HEK293 (cell line): ENCODE results near the gene BOC.

Experiments used
- BCL6B ChIP-seq: fragments of 450-650 bp; formaldehyde crosslinking; IDR thresholded peaks from 2 replicates; pipeline ENCODE4 v1.5.1; 2017; ENCODE audit warnings: missing biosample characterization, missing genetic modification characterization
- ZNF114 ChIP-seq: fragments of 450-650 bp; formaldehyde crosslinking; IDR thresholded peaks from 2 replicates; pipeline ENCODE4 v1.5.0; 2017; ENCODE audit warnings: missing biosample characterization, missing genetic modification characterization
- ZNF132 ChIP-seq: fragments of 450-650 bp; formaldehyde crosslinking; IDR thresholded peaks from 2 replicates; pipeline ENCODE4 v1.5.1; 2017; ENCODE audit warnings: missing biosample characterization, missing genetic modification characterization, borderline replicate concordance
- ZNF560 ChIP-seq: fragments of 450-650 bp; formaldehyde crosslinking; IDR thresholded peaks from 2 replicates; pipeline ENCODE4 v1.5.1; 2017; ENCODE audit warnings: missing biosample characterization, missing genetic modification characterization, borderline replicate concordance
- ZNF623 ChIP-seq: fragments of 450-650 bp; formaldehyde crosslinking; IDR thresholded peaks from 2 replicates; pipeline ENCODE4 v1.5.1; 2016; ENCODE audit warnings: missing biosample characterization, missing genetic modification characterization
- ZNF785 ChIP-seq: fragments of 450-650 bp; formaldehyde crosslinking; IDR thresholded peaks from 2 replicates; pipeline ENCODE4 v1.5.1; 2016; ENCODE audit warnings: missing biosample characterization, missing genetic modification characterization
- TF ChIP-seq, protein P1 (sequence below): fragments of 450-650 bp; formaldehyde crosslinking; IDR thresholded peaks from 2 replicates; pipeline ENCODE4 v1.5.1; 2016; ENCODE audit warnings: missing biosample characterization, missing genetic modification characterization

GRCh38 chr3:113255854-113256615, 44.7 kb downstream of the BOC start:
- no peak for TF ChIP-seq ZNF785 (tag by site-specific recombination)
- no peak for TF ChIP-seq ZNF623 (tag by site-specific recombination)
- TF ChIP-seq ZNF114 (tag by site-specific recombination): no peak
- TF ChIP-seq ZNF560 (tag by site-specific recombination): no peak
- TF ChIP-seq ZNF132 (tag by site-specific recombination): no peak
- TF ChIP-seq, protein P1, sequence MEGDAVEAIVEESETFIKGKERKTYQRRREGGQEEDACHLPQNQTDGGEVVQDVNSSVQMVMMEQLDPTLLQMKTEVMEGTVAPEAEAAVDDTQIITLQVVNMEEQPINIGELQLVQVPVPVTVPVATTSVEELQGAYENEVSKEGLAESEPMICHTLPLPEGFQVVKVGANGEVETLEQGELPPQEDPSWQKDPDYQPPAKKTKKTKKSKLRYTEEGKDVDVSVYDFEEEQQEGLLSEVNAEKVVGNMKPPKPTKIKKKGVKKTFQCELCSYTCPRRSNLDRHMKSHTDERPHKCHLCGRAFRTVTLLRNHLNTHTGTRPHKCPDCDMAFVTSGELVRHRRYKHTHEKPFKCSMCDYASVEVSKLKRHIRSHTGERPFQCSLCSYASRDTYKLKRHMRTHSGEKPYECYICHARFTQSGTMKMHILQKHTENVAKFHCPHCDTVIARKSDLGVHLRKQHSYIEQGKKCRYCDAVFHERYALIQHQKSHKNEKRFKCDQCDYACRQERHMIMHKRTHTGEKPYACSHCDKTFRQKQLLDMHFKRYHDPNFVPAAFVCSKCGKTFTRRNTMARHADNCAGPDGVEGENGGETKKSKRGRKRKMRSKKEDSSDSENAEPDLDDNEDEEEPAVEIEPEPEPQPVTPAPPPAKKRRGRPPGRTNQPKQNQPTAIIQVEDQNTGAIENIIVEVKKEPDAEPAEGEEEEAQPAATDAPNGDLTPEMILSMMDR (tag by site-specific recombination): no peak
- TF ChIP-seq BCL6B (tag by site-specific recombination): no peak
